Measurements from ENCODE around the gene TBL1X.

GRCh38 chrX:9687899-9688298 is 223.0 kb downstream of the TBL1X start:
- TF ChIP-seq EP300 (IDR thresholded peaks at IDR 0.05) (no peak), POLR2AphosphoS5 (IDR thresholded peaks at IDR 0.05) (no peak), CTCF (IDR thresholded peaks at IDR 0.05) (no peak), POLR2A (IDR thresholded peaks at IDR 0.05; ENCODE audit: low read depth) (no peak)

Measured in esophagus muscularis mucosa (tissue), 4 donors.